CD14-positive monocyte (primary cell): ENCODE results near the gene RGL1. TPM values are rescaled to one million over a fixed set of nuclear protein-coding genes. Genes with fewer than 3 reads are reported as not detected.

ENCODE experiments used
- DNase-seq, 3 donors: peaks; one replicate each; pipeline ENCODE4 v3.0.0-alpha.2; 2011 to 2022
- H2AFZ ChIP-seq: 2 replicates; pipeline ENCODE4 v1.6.0; 2012; ENCODE audit warnings: mild to moderate bottlenecking, low read depth, low read length, inconsistent platforms; ENCODE audit not compliant: insufficient read depth, poor library complexity, severe bottlenecking
- H3K27ac ChIP-seq, 2 donors: 1 replicate in 1 of 2; 2 replicates in 1 of 2; pipeline ENCODE4 v1.5.1; 2012 to 2013; ENCODE audit warnings: low read length in 2 of 2, control low read depth in 1 of 2, inconsistent platforms in 1 of 2, low read depth in 1 of 2, mild to moderate bottlenecking in 1 of 2
- H3K27me3 ChIP-seq, 2 donors: one replicate each; pipeline versions ENCODE4 v1.6.0 to v1.6.1; 2011 to 2013; ENCODE audit warnings: low read length in 2 of 2; ENCODE audit not compliant: control insufficient read depth in 2 of 2, insufficient read depth in 2 of 2
- H3K36me3 ChIP-seq, 2 donors: replicated peaks in 1 of 2; 1 replicate in 1 of 2; 2 replicates in 1 of 2; pipeline versions ENCODE4 v1.5.1 to v1.6.1; 2012 to 2013; ENCODE audit warnings: low read length in 2 of 2, control low read depth in 1 of 2, inconsistent platforms in 1 of 2, mild to moderate bottlenecking in 1 of 2; ENCODE audit not compliant: insufficient read depth in 2 of 2, control insufficient read depth in 1 of 2
- H3K4me1 ChIP-seq, 2 donors: 1 replicate in 1 of 2; 2 replicates in 1 of 2; pipeline versions ENCODE4 v1.5.1 to v1.6.1; 2012 to 2013; ENCODE audit warnings: low read length in 2 of 2, control low read depth in 1 of 2, inconsistent platforms in 1 of 2, mild to moderate bottlenecking in 1 of 2, moderate library complexity in 1 of 2; ENCODE audit not compliant: insufficient read depth in 2 of 2, control insufficient read depth in 1 of 2
- H3K4me2 ChIP-seq: replicated peaks from 2 replicates; pipeline ENCODE3; 2012; ENCODE audit warnings: low read length, moderate library complexity, mild to moderate bottlenecking; ENCODE audit not compliant: poor library complexity, severe bottlenecking; ENCODE audit errors: extremely low read depth
- H3K4me3 ChIP-seq, 3 experiments: fragments of 200-600 bp in 1 of 3; sonication (generic) in 1 of 3; replicated peaks in 1 of 3; 1 replicate in 2 of 3; 2 replicates in 1 of 3; pipeline ENCODE4 v1.5.1; 2011 to 2013; ENCODE audit warnings: low read length in 3 of 3, mild to moderate bottlenecking in 3 of 3, control low read depth in 2 of 3, low read depth in 2 of 3, inconsistent platforms in 1 of 3, moderate library complexity in 1 of 3
- H3K79me2 ChIP-seq: 2 replicates; pipeline ENCODE4 v1.6.0; 2012; ENCODE audit warnings: mild to moderate bottlenecking, control low read depth, inconsistent platforms, low read length, moderate library complexity; ENCODE audit not compliant: insufficient read depth
- H3K9ac ChIP-seq: 2 replicates; pipeline ENCODE4 v1.6.0; 2017; ENCODE audit warnings: low read length, mild to moderate bottlenecking; ENCODE audit not compliant: insufficient read depth, poor library complexity, severe bottlenecking
- H3K9me3 ChIP-seq, 2 donors: replicated peaks in 1 of 2; 1 replicate in 1 of 2; 2 replicates in 1 of 2; pipeline versions ENCODE4 v1.5.1 to v1.6.1; 2012 to 2013; ENCODE audit warnings: low read length in 2 of 2, control low read depth in 1 of 2; ENCODE audit not compliant: control insufficient read depth in 1 of 2, insufficient read depth in 1 of 2
- H4K20me1 ChIP-seq: 2 replicates; pipeline ENCODE4 v1.6.0; 2012; ENCODE audit warnings: mild to moderate bottlenecking, low read length, control low read depth, moderate library complexity; ENCODE audit not compliant: insufficient read depth
- H3K27ac Mint-ChIP-seq, 7 donors: one replicate each; pipeline ENCODE4 v1.8.0; 2020; ENCODE audit warnings: mild to moderate bottlenecking in 7 of 7, mixed read lengths in 7 of 7, moderate library complexity in 6 of 7, inconsistent platforms in 2 of 7
- H3K27me3 Mint-ChIP-seq, 3 donors: one replicate each; pipeline ENCODE4 v1.8.0; 2021 to 2022; ENCODE audit warnings: low read depth in 3 of 3, mild to moderate bottlenecking in 3 of 3, mixed read lengths in 3 of 3, moderate library complexity in 3 of 3, inconsistent platforms in 1 of 3
- H3K36me3 Mint-ChIP-seq, 2 donors: one replicate each; pipeline ENCODE4 v1.8.0; 2020; ENCODE audit warnings: mixed read lengths in 2 of 2, inconsistent platforms in 1 of 2, mild to moderate bottlenecking in 1 of 2
- H3K4me1 Mint-ChIP-seq: one replicate; pipeline ENCODE4 v1.8.0; 2020; ENCODE audit warnings: mild to moderate bottlenecking, mixed read lengths
- H3K4me3 Mint-ChIP-seq, 2 donors: one replicate each; pipeline ENCODE4 v1.8.0; 2020; ENCODE audit warnings: mild to moderate bottlenecking in 2 of 2, mixed read lengths in 2 of 2, moderate library complexity in 1 of 2
- H3K9me3 Mint-ChIP-seq, 7 donors: one replicate each; pipeline ENCODE4 v1.8.0; 2020 to 2022; ENCODE audit warnings: mixed read lengths in 7 of 7, mild to moderate bottlenecking in 6 of 7, moderate library complexity in 6 of 7, inconsistent platforms in 2 of 7
- CTCF ChIP-seq: fragments of 200-600 bp; IDR thresholded peaks from one replicate; pipeline ENCODE4 v1.8.0; 2022; ENCODE audit warnings: antibody characterized with exemption, mild to moderate bottlenecking
- WGBS: methylation state at CpG from one replicate; pipeline ENCODE4 v1.1.5; 2013; ENCODE audit warnings: missing lambda C conversion rate; ENCODE audit not compliant: insufficient coverage; 5-methylcytosine and 5-hydroxymethylcytosine counted together
- intact Hi-C, 2 donors: fragments of 100-400 bp; cut with micrococcal nuclease; formaldehyde crosslinking; loops; one replicate each; pipeline versions ENCODE4 v1.15.0 to v1.15.1; 2023
- polyA plus RNA-seq, 3 donors: library from polyadenylated mRNA; depleted of rRNA in 1 of 3; unstranded in 2 of 3; stranded (reverse) in 1 of 3; fragments of 300-500 nt in 2 of 3; fragments of >200 nt in 1 of 3; fragmentation: Illumina TruSeq in 2 of 3; gene quantifications; 1 replicate in 2 of 3; 2 replicates in 1 of 3; pipeline ENCODE4 v1.2.3, GENCODE V29; 2012 to 2021

Gene RGL1
- polyA plus RNA-seq, 3 donors: 1.2 to 3.3 (median 2.0) TPM

GRCh38 chr1:183909672-183910071 is 104.8 kb downstream of the RGL1 start:
- H3K4me1 Mint-ChIP-seq: peaks cover 34% of the 10 kb centered on the region
- intact Hi-C loops: loop anchor here in 1 of 2 donors (10.0 kb wide), 1 partner anchor 105 kb away; the partner anchor contains the start of gene RGL1
- H3K27ac ChIP-seq: no peak overlapping the region

GRCh38 chr1:183910845-183911244 is 105.9 kb downstream of the RGL1 start:
- no peak for DNase-seq
- no peak for TF ChIP-seq CTCF
- H3K27me3 ChIP-seq: no peaks in the 10 kb centered on the region
- no peaks in the 10 kb centered on the region for H3K9me3 ChIP-seq
- Mint-ChIP-seq H3K9me3 (no peaks in the 10 kb centered on the region), H3K4me3 (no peak overlapping the region), H3K27ac (peak overlapping the region; percentile 4 to 81 (median 66)), H3K4me1 (peaks cover 37% of the 10 kb centered on the region), H3K27me3 (peaks cover 0 to 2% (median 0%) of the 10 kb centered on the region in 3 donors), H3K36me3 (peaks cover 3 to 19% of the 10 kb centered on the region in 2 donors)
- peak overlapping the region in 1 of 2 donors; percentile 71 for H3K27ac ChIP-seq
- peaks cover 39 to 42% of the 10 kb centered on the region in 2 donors for H3K4me1 ChIP-seq
- H3K4me3 ChIP-seq: no peak overlapping the region
- H3K4me2 ChIP-seq: no peak overlapping the region
- no peaks in the 10 kb centered on the region for H3K79me2 ChIP-seq
- no peak overlapping the region for H3K9ac ChIP-seq
- H2AFZ ChIP-seq: no peak overlapping the region
- intact Hi-C loops: loop anchor here in 1 of 2 donors (10.0 kb wide), 1 partner anchor 106 kb away; the partner anchor contains the start of gene RGL1
- no peaks in the 10 kb centered on the region for H4K20me1 ChIP-seq
- no peaks in the 10 kb centered on the region for H3K36me3 ChIP-seq
- no CpG with 5 or more reads among the region's 4 CpGs for WGBS

More at GRCh38 chr1:183909672-183910071, 104.8 kb downstream of the RGL1 start:
- H3K36me3 Mint-ChIP-seq: peaks cover 9 to 26% of the 10 kb centered on the region in 2 donors
- WGBS: no CpG with 5 or more reads among the region's 7 CpGs
- Histone ChIP-seq H2AFZ (no peak overlapping the region), H3K79me2 (no peaks in the 10 kb centered on the region), H3K4me1 (peaks cover 35 to 38% of the 10 kb centered on the region in 2 donors), H3K9ac (no peak overlapping the region), H3K4me3 (no peak overlapping the region), H3K36me3 (no peaks in the 10 kb centered on the region), H3K27me3 (no peaks in the 10 kb centered on the region), H3K4me2 (no peak overlapping the region), H4K20me1 (no peaks in the 10 kb centered on the region), H3K9me3 (no peaks in the 10 kb centered on the region)
- no peak for DNase-seq
- no peaks in the 10 kb centered on the region for H3K9me3 Mint-ChIP-seq
- H3K4me3 Mint-ChIP-seq: no peak overlapping the region
- H3K27me3 Mint-ChIP-seq: peaks cover 0 to 2% (median 1%) of the 10 kb centered on the region in 3 donors
- no peak overlapping the region for H3K27ac Mint-ChIP-seq
- no peak for TF ChIP-seq CTCF
